ENCODE data around the gene UGT1A5.

GRCh38 chr2:233803994-233804393 lies 91.3 kb downstream of the UGT1A5 start:
- TF ChIP-seq, protein P1, sequence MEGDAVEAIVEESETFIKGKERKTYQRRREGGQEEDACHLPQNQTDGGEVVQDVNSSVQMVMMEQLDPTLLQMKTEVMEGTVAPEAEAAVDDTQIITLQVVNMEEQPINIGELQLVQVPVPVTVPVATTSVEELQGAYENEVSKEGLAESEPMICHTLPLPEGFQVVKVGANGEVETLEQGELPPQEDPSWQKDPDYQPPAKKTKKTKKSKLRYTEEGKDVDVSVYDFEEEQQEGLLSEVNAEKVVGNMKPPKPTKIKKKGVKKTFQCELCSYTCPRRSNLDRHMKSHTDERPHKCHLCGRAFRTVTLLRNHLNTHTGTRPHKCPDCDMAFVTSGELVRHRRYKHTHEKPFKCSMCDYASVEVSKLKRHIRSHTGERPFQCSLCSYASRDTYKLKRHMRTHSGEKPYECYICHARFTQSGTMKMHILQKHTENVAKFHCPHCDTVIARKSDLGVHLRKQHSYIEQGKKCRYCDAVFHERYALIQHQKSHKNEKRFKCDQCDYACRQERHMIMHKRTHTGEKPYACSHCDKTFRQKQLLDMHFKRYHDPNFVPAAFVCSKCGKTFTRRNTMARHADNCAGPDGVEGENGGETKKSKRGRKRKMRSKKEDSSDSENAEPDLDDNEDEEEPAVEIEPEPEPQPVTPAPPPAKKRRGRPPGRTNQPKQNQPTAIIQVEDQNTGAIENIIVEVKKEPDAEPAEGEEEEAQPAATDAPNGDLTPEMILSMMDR (IDR thresholded peaks at IDR 0.05): no peak
- no peak for TF ChIP-seq EP300 (IDR thresholded peaks at IDR 0.05)
- no peak for TF ChIP-seq POLR2A (IDR thresholded peaks at IDR 0.05)
- no peak for TF ChIP-seq POLR2AphosphoS5 (IDR thresholded peaks at IDR 0.05)

Measured in suprapubic skin (tissue), 4 donors.